Activated naive CD8-positive, alpha-beta T cell (primary cell): Measurements from ENCODE around the gene CACNG8.

Experiments
- H3K27ac Mint-ChIP-seq: one replicate; pipeline ENCODE4 v1.8.0; 2021; ENCODE audit warnings: mixed read lengths
- H3K27me3 Mint-ChIP-seq: one replicate; pipeline ENCODE4 v1.8.0; 2021; ENCODE audit warnings: mixed read lengths
- H3K36me3 Mint-ChIP-seq: one replicate; pipeline ENCODE4 v1.8.0; 2021; ENCODE audit warnings: mixed read lengths
- H3K4me1 Mint-ChIP-seq: one replicate; pipeline ENCODE4 v1.8.0; 2021; ENCODE audit warnings: low read depth, mixed read lengths
- H3K4me3 Mint-ChIP-seq: one replicate; pipeline ENCODE4 v1.8.0; 2021; ENCODE audit warnings: mild to moderate bottlenecking, mixed read lengths
- H3K9me3 Mint-ChIP-seq: one replicate; pipeline ENCODE4 v1.8.0; 2021; ENCODE audit warnings: low read depth, mixed read lengths

Gene CACNG8

DNA sequence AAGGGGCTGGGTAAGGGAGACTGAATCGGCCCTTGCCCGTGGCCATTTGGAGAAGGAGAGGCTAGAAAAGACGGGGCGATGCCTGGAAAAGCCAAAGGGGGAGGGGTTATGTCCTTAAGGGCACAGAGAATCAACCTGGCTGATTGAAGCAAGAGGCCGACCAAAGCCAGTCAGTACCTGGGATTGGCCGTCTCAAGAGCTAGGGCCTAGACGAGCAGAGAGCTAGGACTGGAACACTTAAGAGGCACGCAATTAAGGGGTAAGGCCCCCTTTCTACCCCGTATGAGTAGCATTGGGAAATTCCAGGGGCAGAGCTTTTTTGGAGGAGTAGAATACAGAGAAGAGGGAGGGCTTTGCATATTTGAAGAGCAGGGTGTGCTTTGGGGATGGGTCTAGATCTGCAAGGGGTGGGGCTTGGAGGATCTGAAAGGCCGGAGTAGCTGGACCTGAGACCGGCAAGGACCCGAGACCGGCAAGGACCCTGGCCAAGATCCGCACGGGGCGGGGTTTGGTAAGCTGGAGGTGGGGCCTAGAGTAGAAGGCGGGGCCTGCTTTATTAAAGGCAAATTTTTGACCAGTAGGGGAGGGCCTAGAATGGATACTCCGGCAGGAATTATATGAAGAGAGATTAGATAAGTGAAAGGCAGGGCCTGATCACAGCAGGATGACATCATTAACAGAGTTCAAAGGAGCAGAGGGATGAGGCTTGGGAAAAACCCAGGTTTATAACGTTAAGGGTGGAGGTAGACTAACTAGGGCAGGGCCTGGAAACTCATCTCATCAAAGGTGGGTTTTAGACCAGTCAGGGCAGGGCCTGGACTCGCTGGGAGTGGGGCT is 18.0 kb downstream of the CACNG8 start:
- Mint-ChIP-seq H3K4me3 (peak overlapping the region; percentile 76), H3K27ac (no peak overlapping the region), H3K27me3 (peaks cover 25% of the 10 kb centered on the region), H3K36me3 (peaks cover 2% of the 10 kb centered on the region), H3K4me1 (peaks cover 26% of the 10 kb centered on the region), H3K9me3 (no peaks in the 10 kb centered on the region)

DNA sequence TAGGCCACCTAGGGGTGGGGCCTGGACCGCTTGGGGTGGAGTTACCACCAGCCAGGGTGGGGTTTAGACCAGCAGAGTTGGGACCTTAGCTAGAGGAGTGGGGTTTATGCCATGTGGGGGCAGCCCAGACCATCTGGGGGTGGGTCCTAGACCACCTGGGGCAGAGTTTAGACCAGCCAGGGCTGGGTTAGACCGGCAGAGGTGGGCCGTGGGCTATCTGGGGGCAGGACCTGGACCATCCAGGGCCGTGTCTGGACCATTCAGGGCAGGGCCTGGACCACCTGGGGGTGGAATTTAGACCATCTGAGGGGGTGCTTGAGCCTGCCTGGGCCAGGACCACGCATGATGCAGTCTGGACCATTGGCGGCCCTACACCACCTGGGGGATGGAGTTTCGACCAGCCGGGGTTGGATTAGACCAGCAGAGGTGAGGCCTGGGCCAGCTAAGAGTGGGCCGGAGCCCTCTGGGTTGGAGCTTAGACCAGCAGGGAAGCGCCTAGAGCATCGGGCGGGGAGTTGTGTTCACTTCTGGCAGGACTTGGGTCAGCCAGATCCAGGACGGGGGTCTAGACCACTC is 18.7 kb downstream of the CACNG8 start:
- H3K36me3 Mint-ChIP-seq: peaks cover 2% of the 10 kb centered on the region
- peak overlapping the region; percentile 76 for H3K4me3 Mint-ChIP-seq
- no peak overlapping the region for H3K27ac Mint-ChIP-seq
- H3K4me1 Mint-ChIP-seq: peaks cover 26% of the 10 kb centered on the region
- H3K9me3 Mint-ChIP-seq: no peaks in the 10 kb centered on the region
- peaks cover 23% of the 10 kb centered on the region for H3K27me3 Mint-ChIP-seq

DNA sequence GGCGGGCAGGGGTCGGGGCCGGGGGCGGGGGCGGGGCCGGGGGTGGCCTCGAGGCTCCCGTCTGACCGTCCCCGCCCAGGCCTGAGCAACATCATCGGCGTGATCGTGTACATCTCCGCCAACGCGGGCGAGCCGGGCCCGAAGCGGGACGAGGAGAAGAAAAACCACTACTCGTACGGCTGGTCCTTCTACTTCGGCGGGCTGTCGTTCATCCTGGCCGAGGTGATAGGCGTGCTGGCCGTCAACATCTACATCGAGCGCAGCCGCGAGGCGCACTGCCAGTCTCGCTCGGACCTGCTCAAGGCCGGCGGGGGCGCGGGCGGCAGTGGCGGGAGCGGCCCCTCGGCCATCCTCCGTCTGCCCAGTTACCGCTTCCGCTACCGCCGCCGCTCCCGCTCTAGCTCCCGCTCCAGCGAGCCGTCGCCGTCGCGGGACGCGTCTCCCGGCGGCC is 19.3 kb downstream of the CACNG8 start:
- Mint-ChIP-seq H3K9me3 (no peaks in the 10 kb centered on the region), H3K4me1 (peaks cover 26% of the 10 kb centered on the region), H3K36me3 (peaks cover 2% of the 10 kb centered on the region), H3K27ac (no peak overlapping the region), H3K27me3 (peaks cover 22% of the 10 kb centered on the region), H3K4me3 (no peak overlapping the region)

DNA sequence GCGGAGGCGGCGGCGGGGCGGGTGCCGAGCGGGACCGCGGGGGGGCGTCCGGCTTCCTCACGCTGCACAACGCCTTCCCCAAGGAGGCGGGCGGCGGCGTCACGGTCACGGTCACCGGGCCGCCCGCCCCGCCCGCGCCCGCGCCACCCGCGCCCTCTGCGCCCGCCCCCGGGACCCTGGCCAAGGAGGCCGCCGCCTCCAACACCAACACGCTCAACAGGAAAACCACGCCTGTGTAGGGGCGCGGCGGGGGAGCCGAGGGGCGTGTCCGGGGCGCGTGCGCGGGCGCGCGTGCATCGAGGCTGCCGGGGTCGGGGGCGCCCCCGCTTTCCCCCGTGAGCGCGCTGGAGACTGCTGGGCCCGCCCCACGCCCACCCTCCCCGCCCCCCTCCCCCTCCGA is 19.9 kb downstream of the CACNG8 start:
- H3K36me3 Mint-ChIP-seq: peaks cover 2% of the 10 kb centered on the region
- peaks cover 19% of the 10 kb centered on the region for H3K27me3 Mint-ChIP-seq
- peaks cover 23% of the 10 kb centered on the region for H3K4me1 Mint-ChIP-seq
- no peak overlapping the region for H3K4me3 Mint-ChIP-seq
- no peaks in the 10 kb centered on the region for H3K9me3 Mint-ChIP-seq
- H3K27ac Mint-ChIP-seq: no peak overlapping the region

DNA sequence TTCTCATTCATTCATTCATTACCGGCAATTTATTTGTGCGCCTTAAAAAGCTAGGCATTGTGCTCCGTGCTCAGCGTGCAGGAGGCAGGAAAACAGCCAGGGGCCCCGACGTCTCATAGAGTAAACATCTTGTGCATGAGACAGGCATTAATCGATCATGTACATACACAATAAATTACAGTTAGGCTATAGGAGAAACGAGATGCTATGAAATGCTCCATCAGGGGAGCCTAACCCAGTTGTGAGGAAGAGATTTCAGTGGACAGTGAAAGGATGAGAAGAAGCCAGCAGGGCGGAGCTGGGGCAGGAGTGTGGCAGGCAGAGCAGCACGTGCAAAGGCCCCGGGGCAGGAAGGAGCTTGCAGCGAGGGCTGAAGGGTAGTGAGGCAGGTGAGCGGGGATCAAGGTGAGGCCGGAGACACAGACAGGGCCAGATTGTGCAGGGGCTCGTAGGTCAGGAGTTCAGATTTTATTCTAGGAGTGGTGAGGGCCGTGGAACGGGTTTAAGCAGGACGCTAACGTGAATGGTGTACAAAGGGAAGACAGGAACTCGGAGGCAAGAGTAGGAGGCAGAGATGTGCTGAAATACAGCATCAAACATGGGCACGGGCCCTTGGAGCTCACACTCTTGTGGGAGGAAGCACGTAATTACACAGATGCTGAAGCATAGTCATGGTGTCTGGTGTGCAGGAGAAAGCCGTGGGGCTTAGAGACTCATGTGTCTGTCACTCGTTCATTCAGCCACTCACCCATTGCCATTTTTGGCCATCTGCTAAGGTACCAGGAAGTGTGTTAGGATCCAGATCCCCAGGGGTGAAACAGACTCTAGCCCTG is 20.9 kb downstream of the CACNG8 start:
- peaks cover 18% of the 10 kb centered on the region for H3K4me1 Mint-ChIP-seq
- H3K9me3 Mint-ChIP-seq: no peaks in the 10 kb centered on the region
- H3K27me3 Mint-ChIP-seq: peaks cover 15% of the 10 kb centered on the region
- peaks cover 2% of the 10 kb centered on the region for H3K36me3 Mint-ChIP-seq
- H3K27ac Mint-ChIP-seq: no peak overlapping the region
- no peak overlapping the region for H3K4me3 Mint-ChIP-seq

DNA sequence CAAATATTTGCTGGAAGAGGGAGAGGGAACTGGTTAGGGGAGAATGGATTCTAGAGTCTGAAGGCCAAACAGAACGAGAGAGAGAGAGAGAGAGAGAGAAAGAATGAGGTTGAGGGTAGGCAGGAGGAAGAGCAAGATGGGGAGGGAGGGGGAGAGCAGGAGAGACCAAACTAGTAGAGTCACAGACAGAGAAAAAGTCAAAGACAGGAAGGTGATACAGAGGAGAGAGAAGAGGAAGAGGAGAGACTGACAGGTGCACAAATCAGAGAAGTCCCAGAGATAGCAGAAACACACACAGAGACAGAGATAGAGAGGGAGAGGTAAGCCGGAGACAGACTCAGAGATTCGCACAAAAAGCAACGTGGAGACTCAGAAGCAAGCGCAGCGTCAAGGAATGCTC is 23.1 kb downstream of the CACNG8 start:
- Mint-ChIP-seq H3K27ac (no peak overlapping the region), H3K9me3 (no peaks in the 10 kb centered on the region), H3K4me1 (peaks cover 5% of the 10 kb centered on the region), H3K4me3 (no peak overlapping the region), H3K36me3 (peaks cover 2% of the 10 kb centered on the region), H3K27me3 (peaks cover 8% of the 10 kb centered on the region)

DNA sequence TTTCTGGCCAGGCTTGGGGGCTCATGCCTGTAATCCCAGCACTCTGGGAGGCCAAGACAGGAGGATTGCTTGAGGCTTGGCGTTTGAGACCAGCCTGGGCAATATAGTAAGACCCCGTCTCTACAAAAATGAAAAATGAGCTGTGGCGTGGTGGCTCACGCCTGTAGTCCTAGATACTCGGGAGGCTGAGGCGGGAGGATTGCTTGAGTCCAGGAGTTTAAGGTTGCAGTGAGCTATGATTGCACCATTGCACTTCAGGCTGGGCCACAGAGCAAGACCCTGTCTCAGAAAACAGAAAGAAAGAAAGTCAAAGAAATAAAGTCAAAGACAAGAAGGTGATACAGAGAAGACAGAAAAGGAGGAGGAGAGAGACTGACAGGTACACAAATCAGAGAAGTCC is 26.2 kb downstream of the CACNG8 start:
- no peak overlapping the region for H3K4me3 Mint-ChIP-seq
- no peak overlapping the region for H3K27ac Mint-ChIP-seq
- H3K4me1 Mint-ChIP-seq: peaks cover 5% of the 10 kb centered on the region
- H3K36me3 Mint-ChIP-seq: no peaks in the 10 kb centered on the region
- H3K27me3 Mint-ChIP-seq: peaks cover 16% of the 10 kb centered on the region
- H3K9me3 Mint-ChIP-seq: no peaks in the 10 kb centered on the region

DNA sequence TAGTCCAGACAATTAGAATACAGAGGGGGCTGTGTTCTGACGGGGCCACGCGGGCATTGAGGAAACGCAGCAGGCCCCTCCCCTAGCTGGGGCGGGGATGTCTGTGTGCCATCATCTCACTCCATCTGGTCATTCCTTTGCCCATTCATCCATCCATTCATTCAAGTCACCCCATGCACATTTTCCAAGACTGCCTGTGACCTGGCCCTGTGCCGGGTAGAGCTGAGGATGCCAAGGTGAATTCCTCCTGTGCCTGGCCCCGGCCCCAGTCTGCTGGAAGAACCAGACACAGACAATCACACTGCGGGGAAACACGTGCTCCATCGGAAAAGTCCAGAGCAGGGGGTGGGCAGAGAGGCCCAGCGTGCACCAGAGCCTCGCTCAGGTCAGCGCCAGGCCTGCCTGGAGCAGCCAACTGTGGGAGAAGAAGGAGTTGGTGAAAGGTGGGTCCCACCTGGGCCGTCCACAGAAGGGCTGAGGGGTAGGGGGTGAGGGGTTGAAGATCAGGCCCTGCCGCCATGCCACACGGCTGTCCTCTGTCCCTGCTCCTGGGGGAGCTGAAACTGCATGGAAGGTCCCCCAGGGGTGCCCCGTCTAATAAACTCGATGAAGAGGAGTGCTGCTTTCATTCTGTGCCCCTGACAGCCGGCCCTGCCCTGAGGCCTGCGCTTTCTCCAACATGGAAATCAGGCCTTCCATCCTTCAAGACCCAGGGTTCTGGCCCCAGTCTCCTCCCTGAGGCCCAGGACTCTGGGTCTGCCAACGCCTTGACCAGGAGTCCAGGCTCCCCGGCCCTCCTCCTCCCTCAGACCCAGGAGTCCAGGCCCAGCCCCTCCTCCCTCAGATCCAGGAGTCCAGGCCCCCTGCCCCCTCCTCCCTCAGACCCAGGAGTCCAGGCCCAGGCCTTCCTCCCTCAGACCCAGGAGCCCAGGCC is 27.1 kb downstream of the CACNG8 start:
- Mint-ChIP-seq H3K27ac (no peak overlapping the region), H3K4me3 (no peak overlapping the region), H3K36me3 (no peaks in the 10 kb centered on the region), H3K9me3 (no peaks in the 10 kb centered on the region), H3K4me1 (peaks cover 5% of the 10 kb centered on the region), H3K27me3 (peaks cover 25% of the 10 kb centered on the region)

DNA sequence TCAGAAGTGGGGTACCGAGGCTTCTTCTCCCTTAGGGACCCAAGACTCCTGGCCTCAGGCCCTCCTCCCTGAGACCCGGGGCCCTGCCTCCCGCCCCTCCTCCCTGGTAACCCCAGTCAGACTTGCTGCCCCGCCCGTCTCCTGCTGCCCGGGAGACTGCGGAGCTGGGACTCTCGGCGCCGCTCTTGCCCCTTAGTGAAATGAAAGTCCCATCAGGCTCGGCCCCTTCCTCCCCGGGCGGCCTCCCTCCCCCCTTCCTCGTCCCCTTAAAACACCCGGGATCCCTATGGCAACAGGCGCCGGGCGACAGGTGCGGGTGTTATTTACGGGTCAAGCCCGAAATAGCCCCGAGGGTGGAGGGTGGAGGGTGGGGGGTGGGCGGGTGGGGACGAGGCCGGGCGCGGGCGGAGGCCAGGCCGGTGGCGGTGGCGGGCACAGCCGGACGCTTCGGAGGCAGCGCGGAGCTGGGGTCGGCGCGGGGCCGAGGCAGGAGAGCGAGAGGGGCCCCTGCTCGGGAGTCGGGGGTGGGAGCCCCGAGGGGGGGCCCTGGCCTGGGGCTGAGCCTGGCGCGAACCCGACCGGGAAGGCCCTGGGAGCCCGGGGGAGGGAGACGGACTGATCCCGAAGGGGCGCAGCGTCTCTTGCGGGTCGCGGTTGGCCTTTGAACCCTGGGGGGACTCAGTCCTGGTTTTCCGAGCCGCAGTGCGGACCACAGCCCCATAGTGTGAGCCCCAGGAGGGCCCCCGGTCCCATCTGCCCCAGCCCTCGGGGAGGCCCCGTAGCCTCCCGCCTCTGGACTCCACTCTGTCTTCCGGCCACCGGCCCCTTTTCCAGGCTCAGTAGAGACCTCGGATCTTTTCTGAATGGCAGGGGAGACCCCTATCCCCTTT is 28.7 kb downstream of the CACNG8 start, which contains the start of gene CACNG6:
Gene CACNG6 (plus strand): TSS at position 414 of the 890 bp plus-strand sequence. CDS start 1,241 bp downstream, outside the sequence.
- Mint-ChIP-seq H3K4me3 (peak within 1 kb of the TSS; percentile 42), H3K9me3 (no peaks in the 10 kb centered on the region), H3K27ac (no peak within 1 kb of the TSS), H3K36me3 (no peaks in the 10 kb centered on the region), H3K4me1 (peaks cover 5% of the 10 kb centered on the region), H3K27me3 (peaks cover 35% of the 10 kb centered on the region)

DNA sequence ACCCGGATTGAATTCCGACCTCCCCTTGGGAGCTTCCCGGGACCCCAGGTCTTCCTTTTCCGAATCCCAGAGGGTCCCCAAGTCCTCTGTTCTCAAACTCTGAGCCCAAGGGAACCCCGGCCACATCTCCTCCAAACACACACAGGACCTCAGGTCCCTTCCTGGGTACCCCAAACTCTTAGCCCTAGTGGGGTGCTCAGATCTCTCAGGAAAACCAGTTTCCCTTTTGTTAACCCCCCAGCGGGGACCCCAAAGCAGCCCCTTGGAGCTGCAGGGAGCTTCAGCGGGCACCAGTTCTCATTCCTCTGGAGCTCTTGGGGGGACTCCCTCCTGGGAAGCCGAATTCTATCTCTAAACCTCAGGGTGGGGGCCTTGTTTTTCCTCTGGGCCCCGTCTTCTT is 29.5 kb downstream of the CACNG8 start:
- Mint-ChIP-seq H3K27ac (no peak overlapping the region), H3K27me3 (peaks cover 35% of the 10 kb centered on the region), H3K9me3 (no peaks in the 10 kb centered on the region), H3K4me3 (peak overlapping the region; percentile 42), H3K4me1 (peaks cover 5% of the 10 kb centered on the region), H3K36me3 (no peaks in the 10 kb centered on the region)

DNA sequence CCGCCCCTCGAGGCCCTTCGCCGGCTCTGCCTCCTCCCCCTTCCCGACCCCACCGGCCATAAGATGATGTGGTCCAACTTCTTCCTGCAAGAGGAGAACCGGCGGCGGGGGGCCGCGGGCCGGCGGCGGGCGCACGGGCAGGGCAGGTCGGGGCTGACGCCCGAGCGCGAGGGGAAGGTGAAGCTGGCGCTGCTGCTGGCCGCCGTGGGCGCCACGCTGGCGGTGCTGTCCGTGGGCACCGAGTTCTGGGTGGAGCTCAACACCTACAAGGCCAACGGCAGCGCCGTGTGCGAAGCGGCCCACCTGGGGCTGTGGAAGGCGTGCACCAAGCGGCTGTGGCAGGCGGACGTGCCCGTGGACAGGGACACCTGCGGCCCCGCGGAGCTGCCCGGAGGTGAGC is 30.1 kb downstream of the CACNG8 start:
- Mint-ChIP-seq H3K9me3 (no peaks in the 10 kb centered on the region), H3K27me3 (peaks cover 35% of the 10 kb centered on the region), H3K4me3 (no peak overlapping the region), H3K27ac (no peak overlapping the region), H3K4me1 (peaks cover 5% of the 10 kb centered on the region), H3K36me3 (no peaks in the 10 kb centered on the region)

DNA sequence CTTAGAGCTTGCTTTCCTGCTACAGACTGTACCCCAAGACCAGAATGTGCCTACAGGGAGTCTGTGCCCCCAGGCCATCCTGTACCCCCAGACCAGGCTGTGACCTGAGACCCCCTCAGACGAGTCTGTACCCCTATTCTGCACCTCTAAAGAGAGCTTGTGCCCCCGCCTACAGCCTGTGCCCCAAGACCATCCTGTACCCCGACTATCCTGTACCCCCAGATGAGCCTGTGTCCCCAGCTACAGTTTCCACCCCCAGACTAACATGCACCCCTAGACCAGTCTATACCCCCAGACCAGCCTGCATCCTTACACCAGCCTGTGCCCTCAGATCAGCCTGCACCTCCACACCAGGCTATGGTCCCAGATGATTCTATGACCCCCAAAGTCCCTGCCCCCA is 30.7 kb downstream of the CACNG8 start:
- peaks cover 35% of the 10 kb centered on the region for H3K27me3 Mint-ChIP-seq
- H3K4me1 Mint-ChIP-seq: peaks cover 5% of the 10 kb centered on the region
- no peak overlapping the region for H3K4me3 Mint-ChIP-seq
- no peaks in the 10 kb centered on the region for H3K9me3 Mint-ChIP-seq
- no peak overlapping the region for H3K27ac Mint-ChIP-seq
- no peaks in the 10 kb centered on the region for H3K36me3 Mint-ChIP-seq

DNA sequence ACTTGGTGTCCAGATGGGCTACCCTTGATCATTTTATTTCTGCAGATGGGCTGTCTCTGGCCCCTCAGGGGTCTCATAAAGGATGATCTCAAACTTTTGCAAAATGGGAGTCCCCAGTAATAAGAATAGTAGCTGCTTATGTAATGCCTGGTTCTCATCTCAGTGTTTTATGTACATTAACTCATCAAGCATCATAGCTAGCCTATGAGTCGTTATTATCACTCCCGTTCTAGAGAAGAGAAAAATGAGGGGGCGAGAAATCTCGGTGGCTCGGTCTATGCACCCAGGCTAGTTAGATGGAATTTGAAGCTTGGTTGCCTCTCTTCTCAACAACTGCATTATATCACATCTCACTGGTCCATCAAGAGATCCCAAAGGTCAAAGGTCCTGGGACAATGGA is 32.1 kb downstream of the CACNG8 start:
- no peaks in the 10 kb centered on the region for H3K9me3 Mint-ChIP-seq
- no peak overlapping the region for H3K4me3 Mint-ChIP-seq
- no peak overlapping the region for H3K27ac Mint-ChIP-seq
- peaks cover 39% of the 10 kb centered on the region for H3K27me3 Mint-ChIP-seq
- H3K4me1 Mint-ChIP-seq: peaks cover 5% of the 10 kb centered on the region
- no peaks in the 10 kb centered on the region for H3K36me3 Mint-ChIP-seq
